Activated gamma-delta T cell treated with anti-CD3 and anti-CD28 coated beads, Interleukin-2, amount 50 U/mL, for 16 hours (primary cell): ENCODE results near the gene OR6V1.
"Not testable (repeated sequence)": the region's sequence is repeated elsewhere in the genome, so short reads cannot be mapped to it uniquely, and the experiment has no call there.

Source experiments
- DNase-seq: peaks from one replicate; pipeline ENCODE4 v3.0.0-alpha.2; 2020; ENCODE audit warnings: low read depth

OR6V1 gene

GRCh38 chr7:143043391-143043790 is 8.8 kb upstream of the OR6V1 start:
- DNase-seq = no peak

GRCh38 chr7:143046426-143046851 is 5.7 kb upstream of the OR6V1 start:
- DNase-seq = no peak

GRCh38 chr7:143047326-143047725 is 4.8 kb upstream of the OR6V1 start:
- DNase-seq = no peak

- DNase-seq = no peak
These were observed 3.3 kb upstream of the OR6V1 start for GRCh38 chr7:143048827-143049226.

- no peak for DNase-seq
These were observed 2.8 kb upstream of the OR6V1 start for GRCh38 chr7:143049362-143049761.

- no peak for DNase-seq
These were observed 1.2 kb upstream of the OR6V1 start for GRCh38 chr7:143050931-143051330.

GRCh38 chr7:143054621-143055020 is 2.5 kb downstream of the OR6V1 start:
- no peak for DNase-seq

DNA sequence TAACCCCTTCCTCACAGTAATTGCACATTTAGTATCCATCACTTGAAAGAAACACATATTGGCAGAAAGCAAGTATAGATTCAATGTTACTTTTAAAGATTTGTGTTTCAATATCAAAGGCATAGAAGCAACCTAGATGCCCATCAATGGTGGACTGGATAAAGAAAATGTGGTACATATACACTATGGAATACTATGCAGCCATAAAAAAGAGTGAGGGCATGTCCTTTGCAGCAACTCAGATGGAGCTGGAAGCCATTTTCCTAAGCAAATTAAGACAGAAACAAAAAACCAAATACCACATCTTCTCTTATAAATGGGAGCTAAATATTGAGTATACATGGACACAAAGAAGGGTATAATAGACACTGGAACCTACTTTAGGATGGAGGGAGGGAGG is 3.6 kb downstream of the OR6V1 start:
- DNase-seq = no peak

- DNase-seq = no peak
These were observed 11.6 kb downstream of the OR6V1 start for GRCh38 chr7:143063741-143064140.

- DNase-seq = no peak
These were observed 16.3 kb downstream of the OR6V1 start for GRCh38 chr7:143068446-143068845.

- DNase-seq = no peak
These were observed 17.9 kb downstream of the OR6V1 start for GRCh38 chr7:143069912-143070500.

- DNase-seq = no peak
These were observed 21.4 kb downstream of the OR6V1 start for GRCh38 chr7:143073556-143073955.

DNA sequence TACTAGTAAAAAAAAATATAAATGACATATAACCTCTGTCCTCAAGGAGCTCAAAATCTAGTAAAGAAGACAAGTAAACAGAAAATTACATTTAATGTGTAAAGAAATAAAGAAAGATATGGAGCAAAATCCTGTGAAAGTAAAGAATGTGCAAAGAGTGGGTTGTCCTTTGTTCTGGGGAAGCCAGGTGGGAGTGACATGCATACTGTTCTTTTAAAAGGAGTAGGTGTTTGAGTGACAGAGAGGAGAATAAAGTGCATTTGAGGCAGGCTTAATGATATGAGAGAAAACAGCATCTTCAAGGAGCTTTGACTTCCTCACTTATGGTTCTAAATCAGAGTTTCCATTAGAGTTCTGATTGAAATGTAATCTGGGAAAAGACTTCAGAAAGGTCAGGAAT is 22.0 kb downstream of the OR6V1 start:
- DNase-seq = no peak

DNA sequence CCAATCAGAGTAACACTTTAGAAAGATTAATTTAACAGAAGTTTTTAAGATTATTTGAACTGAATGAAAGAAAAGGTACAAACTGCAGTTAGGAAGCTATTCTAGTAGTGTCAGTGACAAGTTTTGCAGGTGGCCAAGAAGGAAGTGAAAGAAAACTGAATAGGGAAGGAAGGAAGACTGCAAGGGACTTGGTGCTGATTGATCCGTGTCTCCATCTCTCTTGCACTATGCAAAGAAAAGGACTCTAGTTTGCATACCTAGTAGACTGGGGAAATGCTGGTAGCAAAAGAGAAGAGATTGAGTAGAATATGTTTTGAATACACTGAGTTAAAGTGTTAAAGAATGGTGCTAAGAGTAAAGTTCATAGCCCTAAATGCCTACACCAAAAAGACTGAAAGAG is 33.0 kb downstream of the OR6V1 start:
- no peak for DNase-seq

DNA sequence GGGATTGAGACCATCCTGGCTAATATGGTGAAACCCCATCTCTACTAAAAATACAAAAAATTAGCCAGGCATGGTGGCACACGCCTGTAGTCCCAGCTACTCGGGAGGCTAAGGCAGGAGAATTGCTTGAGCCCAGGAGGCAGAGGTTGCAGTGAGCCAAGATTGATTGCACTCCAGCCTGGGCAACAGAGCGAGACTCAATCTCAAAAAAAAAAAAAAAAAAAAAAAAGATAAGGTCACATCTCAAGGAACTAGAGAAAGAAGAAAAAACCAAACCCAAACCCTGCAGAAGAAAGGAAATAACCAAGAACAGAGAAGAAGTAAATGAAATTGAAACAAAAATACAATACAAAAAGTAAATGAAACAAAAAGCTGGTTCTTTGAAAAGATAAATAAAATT is 33.5 kb downstream of the OR6V1 start:
- not testable (repeated sequence) for DNase-seq

DNA sequence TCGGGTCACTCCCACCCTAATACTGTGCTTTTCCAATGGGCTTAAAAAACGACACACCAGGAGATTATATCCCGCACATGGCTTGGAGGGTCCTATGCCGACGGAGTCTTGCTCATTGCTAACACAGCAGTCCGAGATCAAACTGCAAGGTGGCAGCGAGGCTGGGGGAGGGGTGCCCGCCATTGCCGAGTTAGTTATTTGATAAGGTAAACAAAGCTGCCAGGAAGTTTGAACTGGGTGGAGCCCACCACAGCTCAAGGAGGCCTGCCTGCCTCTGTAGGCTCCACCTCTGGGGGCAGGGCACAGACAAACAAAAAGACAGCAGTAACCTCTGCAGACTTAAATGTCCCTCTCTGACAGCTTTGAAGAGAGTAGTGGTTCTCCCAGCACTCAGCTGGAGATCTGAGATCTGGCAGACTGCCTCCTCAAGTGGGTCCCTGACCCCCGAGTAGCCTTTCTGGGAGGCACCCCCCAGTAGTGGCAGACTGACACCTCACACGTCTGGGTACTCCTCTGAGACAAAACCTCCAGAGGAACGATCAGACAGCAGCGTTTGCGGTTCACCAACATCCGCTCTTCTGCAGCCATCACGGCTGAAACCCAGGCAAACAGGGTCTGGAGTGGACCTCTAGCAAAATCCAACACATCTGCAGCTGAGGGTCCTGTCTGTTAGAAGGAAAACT is 36.5 kb downstream of the OR6V1 start:
- DNase-seq = not testable (repeated sequence)

DNA sequence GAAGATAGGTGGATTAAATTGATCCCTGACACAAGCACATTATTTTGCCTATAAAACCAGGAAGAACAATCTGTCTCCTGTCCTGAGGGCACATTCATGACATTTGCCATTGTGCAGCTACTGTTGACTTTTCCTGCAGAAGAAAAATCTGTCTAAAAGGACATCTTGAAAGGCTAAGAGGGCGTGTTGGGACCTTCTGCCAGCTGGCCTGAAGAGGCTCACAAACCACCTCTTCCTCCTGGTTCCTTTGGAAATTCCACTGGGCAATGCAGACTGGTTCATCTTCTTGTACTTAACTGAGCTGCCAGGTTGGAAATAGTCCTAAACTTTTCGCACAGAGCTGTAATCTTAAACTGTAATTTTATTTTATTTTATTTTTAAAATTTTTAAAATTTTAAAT is 44.0 kb downstream of the OR6V1 start:
- DNase-seq = no peak

DNA sequence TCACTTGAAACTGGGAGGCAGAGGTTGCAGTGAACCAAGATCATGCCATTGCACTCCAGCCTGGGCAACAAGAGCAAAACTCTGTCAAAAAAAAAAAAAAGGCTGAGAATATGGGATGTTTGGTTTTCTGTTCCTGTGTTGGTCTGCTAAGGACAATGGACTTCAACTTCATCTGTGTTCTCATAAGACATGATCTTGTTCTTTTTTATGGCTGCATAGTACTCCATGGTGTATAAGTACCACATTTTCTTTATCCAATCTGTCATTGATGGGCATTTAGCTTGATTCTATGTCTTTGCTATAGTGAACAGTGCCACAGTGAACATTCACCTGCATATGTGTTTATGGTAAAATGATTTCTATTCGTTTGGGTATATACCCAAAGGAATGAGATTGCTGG is 47.4 kb downstream of the OR6V1 start:
- not testable (repeated sequence) for DNase-seq
